Lung (tissue), 12 donors: Measurements from ENCODE around the gene MYH10. TPM values are rescaled to one million over a fixed set of nuclear protein-coding genes. Genes with fewer than 3 reads are reported as not detected.

Experiments used
- ATAC-seq: fragments of 200-7000 bp; cut with Tn5 transposase; one replicate; pipeline ENCODE4 v1.9.1; 2020; ENCODE audit warnings: moderate number of reproducible peaks; ENCODE audit not compliant: insufficient read depth, low FRiP score
- DNase-seq, 3 donors: peaks; one replicate each; pipeline ENCODE4 v3.0.0-alpha.2; 2013 to 2017
- H3K27ac ChIP-seq, 2 donors: one replicate each; pipeline ENCODE4 v1.5.1; 2013; ENCODE audit warnings: mild to moderate bottlenecking in 2 of 2, moderate library complexity in 2 of 2, control low read depth in 1 of 2, inconsistent platforms in 1 of 2, low read depth in 1 of 2, low read length in 1 of 2
- H3K27me3 ChIP-seq, 3 donors: one replicate each; pipeline ENCODE4 v1.5.1; 2013; ENCODE audit warnings: low read length in 2 of 3; ENCODE audit not compliant: control insufficient read depth in 3 of 3, insufficient read depth in 3 of 3
- H3K36me3 ChIP-seq, 4 donors: one replicate each; pipeline ENCODE4 v1.5.1; 2013; ENCODE audit warnings: low read length in 4 of 4, mild to moderate bottlenecking in 1 of 4, moderate library complexity in 1 of 4; ENCODE audit not compliant: control insufficient read depth in 4 of 4, insufficient read depth in 4 of 4
- H3K4me1 ChIP-seq, 5 donors: one replicate each; pipeline ENCODE4 v1.5.1; 2013; ENCODE audit warnings: low read length in 5 of 5, mild to moderate bottlenecking in 2 of 5, moderate library complexity in 1 of 5; ENCODE audit not compliant: control insufficient read depth in 5 of 5, insufficient read depth in 5 of 5
- H3K4me3 ChIP-seq: one replicate; pipeline ENCODE4 v1.5.1; 2013; ENCODE audit warnings: mild to moderate bottlenecking, control low read depth, moderate library complexity
- H3K9ac ChIP-seq, 2 donors: one replicate each; pipeline ENCODE4 v1.5.1; 2013; ENCODE audit warnings: low read length in 2 of 2, control low read depth in 1 of 2; ENCODE audit not compliant: insufficient read depth in 1 of 2
- H3K9me3 ChIP-seq, 4 donors: one replicate each; pipeline ENCODE4 v1.5.1; 2013; ENCODE audit warnings: low read length in 3 of 4, mild to moderate bottlenecking in 1 of 4, moderate library complexity in 1 of 4; ENCODE audit not compliant: control insufficient read depth in 4 of 4, insufficient read depth in 3 of 4
- CTCF ChIP-seq: IDR thresholded peaks from 2 replicates; pipeline ENCODE4 v1.5.1; 2012; ENCODE audit warnings: mild to moderate bottlenecking; ENCODE audit errors: control extremely low read depth, extremely low read depth
- WGBS, 2 donors: extraction: QIAGEN DNeasy Blood & Tissue Kit; methylation state at CpG; one replicate each; pipeline ENCODE4 v1.1.7; 2013; 5-methylcytosine and 5-hydroxymethylcytosine counted together
- polyA plus RNA-seq, 2 donors: library from polyadenylated mRNA; stranded (reverse); fragments of 200-250 nt; gene quantifications; one replicate each; pipeline ENCODE4 v1.2.1, GENCODE V29; 2013
- total RNA-seq, 2 donors: library from RNA; depleted of rRNA in 1 of 2; stranded (reverse); fragments of >200 nt in 1 of 2; gene quantifications; one replicate each; pipeline ENCODE4 v1.2.1, GENCODE V29; 2014 to 2021
- donor health status: control.
- donor health status: control.
- donor health status: Bipolar disorder and iron deficiency.
- donor health status: healthy.
- donor health status: DM: yes; HTN: yes; CAD: no.

MYH10 gene
- total and polyA plus RNA-seq, 4 donors: 9.6 to 194 (median 44.7) TPM

DNA sequence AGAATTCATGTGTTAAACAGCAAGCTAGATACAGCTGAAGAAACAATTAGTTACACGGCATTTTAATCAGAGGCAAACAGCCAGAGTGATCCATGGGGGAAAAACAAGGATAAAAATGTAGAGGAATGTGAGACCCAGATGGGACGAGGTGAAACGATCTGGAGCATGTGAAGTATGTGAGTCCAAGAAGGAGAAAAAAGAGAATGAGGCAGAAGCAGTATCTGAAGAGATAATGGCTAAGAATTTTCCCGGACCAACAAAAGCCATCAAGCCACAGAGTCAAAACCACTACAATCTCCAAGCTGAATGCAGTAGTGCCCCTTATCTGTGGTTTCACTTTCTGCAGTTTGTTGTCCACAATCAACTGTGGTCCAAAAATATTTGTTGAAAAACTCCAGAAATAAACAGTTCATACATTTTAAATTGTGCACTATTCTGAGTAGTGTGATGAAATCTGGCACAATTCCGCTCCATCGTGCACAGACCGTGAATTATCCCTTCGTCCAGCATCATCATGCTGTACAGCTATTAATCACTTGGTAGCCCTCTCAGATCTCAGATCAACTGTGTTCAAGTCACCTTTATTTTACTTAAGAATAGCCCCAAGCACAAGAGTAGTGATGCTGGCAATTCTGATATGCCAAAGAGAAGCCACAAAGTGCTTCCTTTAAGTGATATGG is 18.8 kb downstream of the MYH10 start:
- no peak for ATAC-seq
- Histone ChIP-seq H3K9ac (no peak overlapping the region), H3K4me3 (no peak overlapping the region), H3K4me1 (peaks cover 0 to 20% (median 13%) of the 10 kb centered on the region in 5 donors), H3K36me3 (peaks cover 0 to 6% (median under 1%) of the 10 kb centered on the region in 4 donors), H3K27me3 (no peaks in the 10 kb centered on the region), H3K27ac (peak overlapping the region; percentile 40 to 56), H3K9me3 (peaks cover 0 to 2% (median under 1%) of the 10 kb centered on the region in 4 donors)
- DNase-seq: no peak
- no peak for TF ChIP-seq CTCF
- 66 to 78% methylated on average over 8 of the region's 8 CpGs for WGBS, 2 donors

GRCh38 chr17:8611137-8611536 is 19.4 kb downstream of the MYH10 start:
- no peak for TF ChIP-seq CTCF
- Histone ChIP-seq H3K36me3 (peaks cover 0 to 6% (median 0%) of the 10 kb centered on the region in 4 donors), H3K27me3 (no peaks in the 10 kb centered on the region), H3K9ac (no peak overlapping the region), H3K9me3 (peaks cover 0 to 2% (median under 1%) of the 10 kb centered on the region in 4 donors), H3K4me1 (peaks cover 0 to 27% (median 18%) of the 10 kb centered on the region in 5 donors), H3K27ac (peak overlapping the region; percentile 61 to 68), H3K4me3 (no peak overlapping the region)
- DNase-seq (peak in 2 of 3 donors; percentile 43 to 63), ATAC-seq (no peak)
- WGBS, 2 donors: 82 to 84% methylated on average over 2 of the region's 2 CpGs

DNA sequence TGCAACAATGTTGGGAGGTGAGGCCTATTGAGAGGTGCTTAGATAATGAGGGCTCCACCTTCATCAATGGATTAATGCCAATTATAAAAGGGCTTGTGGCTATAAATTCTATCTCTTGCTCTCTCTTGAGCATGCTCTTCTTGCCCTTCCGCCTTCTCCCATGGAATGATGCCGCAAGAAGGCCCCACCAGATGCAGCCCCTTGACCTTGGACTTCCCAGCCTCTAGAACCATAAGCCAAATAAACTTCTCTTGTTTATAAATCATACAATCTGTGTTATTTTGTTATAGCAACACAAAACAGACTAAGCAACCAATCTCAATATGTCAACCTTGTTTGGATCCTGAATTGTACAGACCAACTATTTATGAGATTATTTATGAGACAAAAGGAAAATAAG is 20.0 kb downstream of the MYH10 start:
- H3K36me3 ChIP-seq: peaks cover 0 to 6% (median 0%) of the 10 kb centered on the region in 4 donors
- H3K9ac ChIP-seq: no peak overlapping the region
- H3K27ac ChIP-seq: no peak overlapping the region
- ATAC-seq: no peak
- no peak overlapping the region for H3K4me3 ChIP-seq
- TF ChIP-seq CTCF: no peak
- peak in 1 of 3 donors; percentile 16 for DNase-seq
- H3K27me3 ChIP-seq: no peaks in the 10 kb centered on the region
- WGBS, 2 donors: 73 to 77% methylated on average over 2 of the region's 2 CpGs
- peaks cover 0 to 2% (median under 1%) of the 10 kb centered on the region in 4 donors for H3K9me3 ChIP-seq
- peaks cover 0 to 32% (median 20%) of the 10 kb centered on the region in 5 donors for H3K4me1 ChIP-seq
